ACHN (cell line): ENCODE measurements around the gene PTS.
A peak's percentile ranks its signal among the peaks of the same experiment; 100 is the strongest.

Experiments
- DNase-seq: peaks from one replicate; pipeline ENCODE4 v3.0.0-alpha.2; 2015
- in situ Hi-C: cut with HindIII; loops from 2 replicates; pipeline ENCODE4 v1.10.0; 2017; ENCODE audit warnings: low sequenced_read_pairs, low pct_ligation_motif_present, low pct_unique_long_range_greater_than_20kb

Gene PTS

GRCh38 chr11:112216561-112217105 is 9.6 kb upstream of the PTS start:
- in situ Hi-C loops = no loop called here
- no peak for DNase-seq

GRCh38 chr11:112219476-112220232 is 6.6 kb upstream of the PTS start:
- in situ Hi-C loops = no loop called here
- DNase-seq = peak; percentile 68

- in situ Hi-C loops = no loop called here
- no peak for DNase-seq
Observed at GRCh38 chr11:112221274-112221835, 4.9 kb upstream of the PTS start.

GRCh38 chr11:112222303-112222702 is 3.9 kb upstream of the PTS start:
- no peak for DNase-seq
- in situ Hi-C loops = no loop called here

GRCh38 chr11:112223121-112223520 is 3.1 kb upstream of the PTS start:
- in situ Hi-C loops = no loop called here

GRCh38 chr11:112223754-112224532 is 2.3 kb upstream of the PTS start:
- in situ Hi-C loops = no loop called here
- DNase-seq = no peak

More at GRCh38 chr11:112223121-112223520, 3.1 kb upstream of the PTS start:
- no peak for DNase-seq

GRCh38 chr11:112225753-112226061 is 521 bp upstream of the PTS start:
- in situ Hi-C loops = no loop called here
- peak; percentile 70 for DNase-seq

GRCh38 chr11:112226831-112227401 is 688 bp downstream of the PTS start:
- in situ Hi-C loops = no loop called here
- peak; percentile 27 for DNase-seq

- in situ Hi-C loops = no loop called here
- DNase-seq = no peak
Observed at GRCh38 chr11:112227471-112227870, 1.2 kb downstream of the PTS start.

- in situ Hi-C loops = no loop called here
Observed at GRCh38 chr11:112228706-112229105, 2.5 kb downstream of the PTS start.

GRCh38 chr11:112229159-112229558 is 2.9 kb downstream of the PTS start:
- no peak for DNase-seq
- in situ Hi-C loops = no loop called here

More at GRCh38 chr11:112228706-112229105, 2.5 kb downstream of the PTS start:
- DNase-seq = no peak

- in situ Hi-C loops = no loop called here
- DNase-seq = no peak
Observed at GRCh38 chr11:112229746-112230433, 3.7 kb downstream of the PTS start.

- in situ Hi-C loops = no loop called here
- no peak for DNase-seq
Observed at GRCh38 chr11:112231952-112232351, 5.7 kb downstream of the PTS start.

GRCh38 chr11:112235750-112236390 is 9.6 kb downstream of the PTS start:
- in situ Hi-C loops = no loop called here
- no peak for DNase-seq

- in situ Hi-C loops = no loop called here
- DNase-seq = no peak
Observed at GRCh38 chr11:112237451-112237850, 11.2 kb downstream of the PTS start.

- in situ Hi-C loops = no loop called here
- DNase-seq = no peak
Observed at GRCh38 chr11:112238041-112238440, 11.8 kb downstream of the PTS start.

- in situ Hi-C loops = no loop called here
- no peak for DNase-seq
Observed at GRCh38 chr11:112241486-112241885, 15.3 kb downstream of the PTS start.

- in situ Hi-C loops = no loop called here
- no peak for DNase-seq
Observed at GRCh38 chr11:112247201-112247600, 21.0 kb downstream of the PTS start.
